Keratinocyte (primary cell): ENCODE measurements around the gene TTC39C. TPM values are rescaled to one million over a fixed set of nuclear protein-coding genes. Genes with fewer than 3 reads are reported as not detected.

Experiments used
- DNase-seq: peaks from one replicate; pipeline ENCODE4 v3.0.0-alpha.2; 2011; ENCODE audit warnings: low read depth, missing footprints, low spot score
- FAIRE-seq: peaks from 2 replicates; lab custom pipeline; 2011; peaks lifted over from hg19 to GRCh38; lab: Jason Lieb, UNC
- H2AFZ ChIP-seq: 2 replicates; pipeline ENCODE4 v1.6.0; 2012; ENCODE audit warnings: low read length, control low read depth, inconsistent platforms; ENCODE audit not compliant: control insufficient read depth
- H3K27ac ChIP-seq: 2 replicates; pipeline ENCODE4 v1.5.1; 2011; ENCODE audit warnings: low read length; ENCODE audit not compliant: control insufficient read depth, insufficient read depth
- H3K27me3 ChIP-seq: 3 replicates; pipeline ENCODE4 v1.6.0; 2011; ENCODE audit warnings: low read length; ENCODE audit not compliant: control insufficient read depth, insufficient read depth; ENCODE audit errors: extremely low read depth
- H3K36me3 ChIP-seq, 2 experiments: 2 replicates in 1 of 2; 3 replicates in 1 of 2; pipeline ENCODE4 v1.5.1; 2011; ENCODE audit warnings: low read length in 2 of 2, mild to moderate bottlenecking in 1 of 2; ENCODE audit not compliant: control insufficient read depth in 2 of 2, insufficient read depth in 2 of 2; ENCODE audit errors: extremely low read depth in 1 of 2
- H3K4me1 ChIP-seq: 3 replicates; pipeline ENCODE4 v1.5.1; 2011; ENCODE audit warnings: low read length; ENCODE audit not compliant: control insufficient read depth, insufficient read depth; ENCODE audit errors: extremely low read depth
- H3K4me2 ChIP-seq: 3 replicates; pipeline ENCODE4 v1.6.0; 2011; ENCODE audit warnings: low read depth, low read length; ENCODE audit not compliant: control insufficient read depth, insufficient read depth; ENCODE audit errors: extremely low read depth
- H3K4me3 ChIP-seq, 3 experiments: fragments of 200-600 bp in 1 of 3; sonication (generic) in 1 of 3; 2 replicates in 2 of 3; 3 replicates in 1 of 3; pipeline ENCODE4 v1.5.1; 2011 to 2016; ENCODE audit warnings: low read length in 3 of 3, mild to moderate bottlenecking in 3 of 3, control low read depth in 2 of 3, inconsistent platforms in 1 of 3, low read depth in 1 of 3, mixed read lengths in 1 of 3, mixed run types in 1 of 3, moderate library complexity in 1 of 3; ENCODE audit not compliant: control insufficient read depth in 2 of 3, insufficient read depth in 2 of 3; ENCODE audit errors: extremely low read depth in 1 of 3
- H3K79me2 ChIP-seq: 2 replicates; pipeline ENCODE4 v1.6.0; 2012; ENCODE audit warnings: low read length; ENCODE audit not compliant: control insufficient read depth, insufficient read depth
- H3K9ac ChIP-seq: 3 replicates; pipeline ENCODE4 v1.6.0; 2011; ENCODE audit warnings: low read length; ENCODE audit not compliant: control insufficient read depth, insufficient read depth; ENCODE audit errors: extremely low read depth
- H3K9me1 ChIP-seq: 3 replicates; pipeline ENCODE4 v1.6.0; 2011; ENCODE audit warnings: low read length; ENCODE audit not compliant: control insufficient read depth, insufficient read depth; ENCODE audit errors: extremely low read depth
- H3K9me3 ChIP-seq: 2 replicates; pipeline ENCODE4 v1.5.1; 2012; ENCODE audit warnings: low read depth, low read length; ENCODE audit not compliant: control insufficient read depth
- H4K20me1 ChIP-seq: 3 replicates; pipeline ENCODE4 v1.6.0; 2011; ENCODE audit warnings: low read length; ENCODE audit not compliant: control insufficient read depth, insufficient read depth; ENCODE audit errors: extremely low read depth
- CTCF ChIP-seq, 3 experiments: IDR thresholded peaks in 1 of 3; conservative IDR thresholded peaks in 1 of 3; optimal IDR thresholded peaks in 1 of 3; 2 replicates in 2 of 3; 3 replicates in 1 of 3; pipeline versions ENCODE3 to v1.5.1; 2011; ENCODE audit warnings: low read length in 3 of 3, mild to moderate bottlenecking in 3 of 3, moderate library complexity in 2 of 3, control low read depth in 1 of 3, inconsistent platforms in 1 of 3; ENCODE audit not compliant: insufficient read depth in 2 of 3; ENCODE audit errors: extremely low read depth in 1 of 3
- EZH2 ChIP-seq: IDR thresholded peaks from one replicate; pipeline ENCODE4 v1.6.1; 2012; ENCODE audit warnings: inconsistent platforms, mild to moderate bottlenecking, low read length, moderate library complexity
- dilution Hi-C: fragments of 300-500 bp; cut with MboI; formaldehyde crosslinking; loops from one replicate; pipeline ENCODE4 v1.7.0; 2020; ENCODE audit warnings: low sequenced_read_pairs; ENCODE audit not compliant: extremely low pct_ligation_motif_present
- polyA plus RNA-seq, 5 experiments: library from polyadenylated mRNA; depleted of rRNA in 3 of 5; stranded (reverse) in 3 of 5; stranded (forward) in 1 of 5; unstranded in 1 of 5; fragments of >200 nt; gene quantifications; 1 replicate in 1 of 5; 2 replicates in 3 of 5; 3 replicates in 1 of 5; pipeline versions ENCODE4 v1.2.1 to v1.2.3, GENCODE V29; 2011 to 2012; ENCODE audit warnings: missing spikeins in 2 of 5, low read depth in 1 of 5, low replicate concordance in 1 of 5

Gene TTC39C
- polyA plus RNA-seq, 1 donor (not counting 4 experiments of a cell fraction or from before 2014, with no cell fraction given) = 26.8 TPM

GRCh38 chr18:24041691-24042090, 27.1 kb downstream of the TTC39C start:
- no peak overlapping the region for H3K4me3 ChIP-seq
- FAIRE-seq = no peak
- peaks cover 0 to 2% of the 10 kb centered on the region in 2 experiments for H3K36me3 ChIP-seq

GRCh38 chr18:24043403-24043802, 28.8 kb downstream of the TTC39C start:
- H3K9me1 ChIP-seq = no peaks in the 10 kb centered on the region
- no peak overlapping the region for H3K27ac ChIP-seq
- H3K4me3 ChIP-seq = no peak overlapping the region
- no peak for TF ChIP-seq CTCF (optimal IDR thresholded peaks at IDR 0.05 in 1 of 3, IDR thresholded peaks at IDR 0.05 in 1 of 3, conservative IDR thresholded peaks at IDR 0.05 in 1 of 3; ENCODE audit: extremely low read depth in 1 of 3, insufficient read depth in 2 of 3, low read length in 3 of 3)
- no peak for TF ChIP-seq EZH2
- no peaks in the 10 kb centered on the region for H3K4me1 ChIP-seq
- DNase-seq (no peak), FAIRE-seq (no peak)
- H3K9ac ChIP-seq = no peak overlapping the region
- H3K79me2 ChIP-seq = peaks cover 39% of the 10 kb centered on the region
- no peak overlapping the region for H3K4me2 ChIP-seq
- no peaks in the 10 kb centered on the region for H4K20me1 ChIP-seq
- H2AFZ ChIP-seq = no peak overlapping the region
- dilution Hi-C loops = no loop called here
- H3K36me3 ChIP-seq = peaks cover 0 to 2% of the 10 kb centered on the region in 2 experiments
- H3K9me3 ChIP-seq = no peaks in the 10 kb centered on the region
- no peaks in the 10 kb centered on the region for H3K27me3 ChIP-seq

More at GRCh38 chr18:24041691-24042090, 27.1 kb downstream of the TTC39C start:
- Histone ChIP-seq H2AFZ (no peak overlapping the region), H3K79me2 (peaks cover 52% of the 10 kb centered on the region), H3K9me1 (no peaks in the 10 kb centered on the region), H3K4me1 (no peaks in the 10 kb centered on the region), H3K9me3 (no peaks in the 10 kb centered on the region), H3K27me3 (no peaks in the 10 kb centered on the region), H4K20me1 (no peaks in the 10 kb centered on the region), H3K4me2 (no peak overlapping the region), H3K27ac (no peak overlapping the region), H3K9ac (no peak overlapping the region)
- no peak for DNase-seq
- dilution Hi-C loops = no loop called here
- TF ChIP-seq EZH2 = no peak
- no peak for TF ChIP-seq CTCF (optimal IDR thresholded peaks at IDR 0.05 in 1 of 3, IDR thresholded peaks at IDR 0.05 in 1 of 3, conservative IDR thresholded peaks at IDR 0.05 in 1 of 3; ENCODE audit: extremely low read depth in 1 of 3, insufficient read depth in 2 of 3, low read length in 3 of 3)
